GM21576 (cell line): ENCODE data around the gene SIKE1.
"Not testable (repeated sequence)": the region's sequence is repeated elsewhere in the genome, so short reads cannot be mapped to it uniquely, and the experiment has no call there.

ENCODE experiments used
- ATAC-seq: cut with Tn5 transposase; IDR thresholded peaks from one replicate; pipeline ENCODE4 v1.9.1; 2021; ENCODE audit warnings: mild to moderate bottlenecking, moderate library complexity; ENCODE audit not compliant: unreplicated experiment

The SIKE1 gene

DNA sequence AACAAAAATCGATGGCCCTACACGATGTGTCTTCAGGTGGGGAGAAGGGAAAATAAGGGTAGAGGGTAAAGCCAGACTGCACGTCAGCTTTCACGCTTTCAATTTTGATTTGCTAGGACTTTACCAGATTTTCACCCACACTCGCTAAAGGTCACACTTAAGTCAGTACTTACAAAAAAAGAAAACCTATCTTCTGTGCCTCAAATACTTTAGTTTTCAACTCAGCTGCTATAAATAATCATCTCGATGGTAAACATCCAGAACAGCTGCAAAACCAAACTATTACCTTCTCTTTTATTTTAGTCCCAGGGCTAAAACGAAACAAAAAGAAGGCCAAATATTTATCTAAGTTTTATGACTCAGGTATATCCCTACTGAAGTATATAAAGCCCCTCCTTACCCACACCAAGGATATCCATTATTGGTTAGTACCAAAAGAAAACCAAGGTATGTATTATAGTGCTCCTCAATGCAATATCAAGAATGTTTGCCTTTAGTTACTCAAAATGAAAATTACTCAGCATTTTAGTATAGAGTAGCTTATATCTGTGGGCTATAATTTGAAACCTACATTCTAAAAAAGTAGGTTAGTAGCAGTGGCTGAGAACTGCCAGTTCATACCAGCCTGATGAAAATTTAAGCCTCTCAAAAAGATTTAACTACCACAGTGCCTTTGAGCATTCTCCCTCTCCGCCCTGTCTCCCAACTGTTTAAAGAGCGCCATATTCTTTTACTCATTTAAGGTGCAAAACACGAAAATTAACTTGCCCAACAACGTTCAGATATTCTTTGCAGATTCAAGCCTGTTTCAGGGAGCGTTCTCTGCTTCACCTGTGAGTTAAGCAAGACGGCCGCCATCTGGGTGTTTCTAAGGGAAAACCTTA is 24.2 kb downstream of the SIKE1 start:
- ATAC-seq, result peak; percentile 45

DNA sequence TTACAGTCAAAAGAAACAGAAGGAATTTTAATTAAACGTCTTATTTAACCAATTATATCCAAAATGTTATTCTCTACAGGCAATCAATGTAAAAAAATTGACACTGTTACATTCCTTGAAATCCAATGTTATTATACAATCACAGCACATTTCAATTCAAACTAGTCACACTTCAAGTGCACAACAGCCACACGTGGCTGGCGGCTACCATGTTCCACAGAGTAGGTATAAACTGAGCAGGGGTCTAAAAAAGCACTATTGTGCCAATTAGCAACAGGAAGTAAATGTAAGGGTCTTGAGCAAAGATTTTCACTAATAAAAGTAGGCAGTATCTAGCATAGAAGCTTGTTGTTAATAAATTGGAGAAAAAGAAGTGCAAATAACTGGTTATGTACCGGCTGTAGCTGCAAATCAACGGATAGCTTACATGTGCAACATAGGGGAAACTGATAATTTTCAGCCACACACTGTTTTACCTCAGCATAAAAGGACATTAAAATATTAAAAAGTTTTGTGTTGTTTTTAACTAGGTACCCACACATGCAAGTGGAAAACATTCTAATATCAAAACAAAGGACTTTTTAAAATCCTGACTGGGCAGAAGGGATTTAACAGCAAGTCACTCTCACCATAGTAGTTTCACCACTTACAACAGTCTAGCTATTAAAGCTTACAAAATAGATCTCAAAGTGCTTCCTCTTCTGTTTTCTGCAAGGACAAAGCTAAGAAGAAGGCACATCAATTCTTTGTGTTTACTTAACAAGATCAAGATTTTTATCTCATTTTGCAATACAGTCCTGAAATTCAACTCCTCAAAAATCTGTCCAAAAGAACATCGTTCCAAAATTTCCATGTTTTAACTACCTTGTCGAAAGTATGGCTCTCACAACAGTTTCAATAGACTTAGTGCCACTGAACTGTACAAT is 25.2 kb downstream of the SIKE1 start:
- ATAC-seq, result no peak

DNA sequence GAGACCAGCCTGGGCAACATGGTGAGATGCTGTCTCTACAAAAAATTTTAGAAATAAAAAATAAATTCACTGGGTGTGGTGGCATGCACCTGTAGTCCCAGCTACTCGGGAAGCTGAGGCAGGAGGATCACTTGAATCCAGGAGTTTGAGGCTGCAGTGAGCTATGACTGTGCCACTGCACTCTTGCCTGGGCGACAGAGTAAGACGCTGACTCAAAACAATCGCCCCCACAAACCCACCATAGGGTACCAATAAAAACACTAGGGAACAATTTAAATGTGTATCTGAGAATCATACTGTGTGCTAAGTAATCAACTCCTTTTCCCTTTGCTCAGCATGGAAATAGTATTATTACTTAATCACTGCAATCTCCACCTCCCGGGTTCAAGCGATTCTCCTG is 26.8 kb downstream of the SIKE1 start:
- ATAC-seq, result not testable (repeated sequence)

DNA sequence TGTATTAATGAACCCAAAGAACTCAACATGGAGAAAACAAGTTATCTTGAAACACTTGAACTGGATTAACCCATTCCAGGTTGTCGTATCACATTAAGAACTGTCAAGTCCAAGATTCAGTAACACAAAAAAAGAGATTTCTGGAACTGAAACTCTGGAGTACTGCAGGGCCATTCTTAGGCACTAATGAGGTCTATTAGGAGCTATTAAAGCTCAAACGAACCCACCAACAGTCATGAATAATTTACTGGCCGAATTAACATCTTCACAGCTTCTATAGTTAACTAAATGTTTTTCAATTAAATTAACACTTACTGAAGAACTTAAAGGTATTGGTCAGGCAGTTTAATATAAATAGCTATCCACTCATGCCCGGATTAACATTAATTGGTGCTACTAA is 27.3 kb downstream of the SIKE1 start:
- no peak for ATAC-seq

DNA sequence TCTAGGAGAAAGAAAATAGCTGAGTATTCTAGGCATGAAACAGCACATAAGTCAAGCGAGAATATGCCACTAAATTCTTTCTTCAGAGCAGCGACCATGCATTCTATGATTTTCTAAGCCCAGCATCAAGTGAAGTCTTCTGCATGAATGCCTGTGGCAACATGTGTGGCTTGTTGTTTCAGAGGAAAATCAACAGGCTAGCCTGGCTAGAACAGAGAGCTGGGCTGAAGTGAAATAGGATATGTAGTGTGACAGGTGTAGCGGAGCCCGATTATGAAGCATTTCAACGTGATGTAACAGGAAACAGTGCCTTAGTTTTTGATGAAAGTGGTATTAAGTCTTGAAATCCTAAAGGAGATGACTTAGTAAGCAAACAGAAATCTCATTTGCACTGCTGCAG is 29.7 kb downstream of the SIKE1 start:
- no peak for ATAC-seq

DNA sequence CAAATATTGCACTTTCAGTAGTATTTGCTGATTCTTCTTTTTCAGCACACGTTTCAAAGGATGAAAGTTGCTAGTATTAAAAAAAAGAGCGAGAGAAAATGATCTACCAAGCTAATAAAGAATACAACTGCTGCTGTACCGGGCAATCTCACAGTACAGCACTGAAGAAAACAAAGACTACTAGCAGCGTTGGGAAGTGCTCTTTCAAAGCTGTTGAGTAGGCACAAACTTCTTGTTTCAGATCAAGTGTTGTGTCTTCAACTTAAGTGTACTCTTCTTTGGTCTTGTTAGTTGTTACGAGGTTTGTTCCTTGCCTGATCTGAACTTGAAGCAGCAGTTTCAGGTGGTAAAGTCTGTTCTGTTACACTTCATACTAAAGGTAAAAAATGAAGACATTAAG is 30.6 kb downstream of the SIKE1 start:
- ATAC-seq, result no peak

DNA sequence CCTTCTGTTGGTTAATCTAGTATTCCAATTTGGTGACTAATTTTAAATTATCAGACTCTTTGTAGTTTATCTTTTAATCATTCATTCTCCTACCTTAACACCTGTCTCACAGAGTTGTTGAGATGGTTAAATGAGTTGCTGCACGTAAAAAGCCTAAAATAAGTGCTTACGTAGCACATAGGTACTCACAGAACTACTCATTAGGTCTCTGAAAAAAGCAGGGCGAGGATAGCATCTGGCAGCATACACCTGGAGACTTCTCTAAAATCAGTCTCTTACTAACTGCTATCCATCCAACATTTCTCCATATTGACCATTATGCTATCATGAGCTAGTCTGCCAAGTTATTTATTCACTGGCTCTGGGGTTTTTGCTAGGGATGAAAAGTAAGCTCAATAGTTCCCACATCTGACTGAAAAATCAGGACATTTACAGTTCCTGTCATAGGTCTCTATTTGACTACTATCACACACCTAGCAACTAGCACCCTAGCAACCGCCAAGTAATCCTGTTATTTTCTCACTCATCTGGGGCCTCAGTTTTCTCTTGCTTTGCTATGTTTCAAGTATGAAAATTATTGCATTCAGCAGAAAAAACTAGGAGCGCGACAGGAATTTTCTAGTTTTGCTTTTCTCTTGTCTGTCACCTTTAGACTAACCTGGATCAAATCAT is 33.9 kb downstream of the SIKE1 start:
- no peak for ATAC-seq

DNA sequence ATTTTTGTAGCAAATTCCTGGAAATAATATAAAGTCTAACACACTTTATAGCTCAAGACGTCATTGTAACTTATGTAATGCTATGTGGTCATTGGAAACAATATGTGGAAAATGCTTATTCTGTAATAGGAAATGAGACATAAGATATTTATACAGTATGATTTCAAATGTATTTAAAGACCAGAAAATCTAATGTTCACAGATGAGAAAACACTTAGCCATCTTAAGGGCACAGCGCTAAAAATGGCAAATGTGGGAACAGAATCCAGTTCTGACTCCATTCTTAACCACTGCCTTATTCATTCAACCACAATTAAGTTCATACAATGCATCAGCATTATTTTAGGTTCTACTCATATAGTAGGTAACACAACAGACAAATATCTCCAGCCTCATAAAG is 35.2 kb downstream of the SIKE1 start:
- no peak for ATAC-seq

DNA sequence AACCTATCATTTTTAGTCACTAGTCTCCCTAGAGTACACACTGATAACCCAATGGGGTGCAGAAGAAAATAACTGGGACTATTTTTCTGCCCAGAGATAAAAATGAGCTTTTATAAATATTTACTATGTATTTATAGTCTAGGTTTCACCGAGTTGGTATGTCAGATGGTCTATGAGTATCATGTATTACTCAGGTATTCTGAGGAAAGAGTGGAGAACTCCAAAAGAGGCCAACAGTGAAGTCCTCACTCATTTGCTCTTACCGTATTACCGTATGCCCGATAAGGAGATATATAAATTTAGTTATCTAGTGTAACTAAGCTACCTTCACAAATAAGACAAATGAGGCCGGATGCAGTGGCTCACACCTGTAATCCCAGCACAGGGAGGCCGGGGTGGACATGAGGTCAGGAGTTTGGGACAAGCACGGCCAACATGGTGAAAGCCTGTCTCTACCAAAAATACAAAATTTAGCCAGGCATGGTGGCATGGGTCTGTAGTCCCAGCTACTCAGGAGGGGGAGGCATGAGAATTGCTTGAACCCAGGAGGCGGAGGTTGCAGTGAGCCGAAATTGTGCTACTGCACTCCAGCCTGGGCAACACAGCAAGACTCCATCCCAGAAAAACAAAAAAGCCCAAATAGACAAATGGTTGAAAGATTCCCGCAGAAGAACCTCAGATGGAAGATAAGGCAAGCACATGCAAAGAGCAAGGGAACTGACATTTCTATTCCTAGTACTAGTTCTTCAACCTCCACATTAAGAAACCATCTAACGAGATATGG is 38.3 kb downstream of the SIKE1 start:
- no peak for ATAC-seq

DNA sequence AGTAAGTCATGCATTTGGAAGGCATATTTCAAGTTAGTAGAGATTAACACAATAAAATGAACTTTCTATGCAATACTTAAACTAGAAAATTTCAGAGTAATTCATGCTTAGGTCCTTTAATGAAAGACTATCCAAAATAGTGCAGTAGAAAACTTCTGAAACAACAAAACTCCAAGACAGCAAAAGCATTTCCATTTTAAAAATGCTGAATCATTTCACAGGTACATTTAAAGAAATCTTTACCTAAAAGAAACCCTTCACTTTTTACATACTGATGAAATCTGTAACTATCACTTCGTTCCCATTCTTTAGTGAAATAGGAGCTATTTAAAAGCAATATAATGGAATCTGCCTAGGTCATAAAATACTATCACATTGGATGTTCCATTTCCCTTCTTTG is 40.2 kb downstream of the SIKE1 start:
- no peak for ATAC-seq

DNA sequence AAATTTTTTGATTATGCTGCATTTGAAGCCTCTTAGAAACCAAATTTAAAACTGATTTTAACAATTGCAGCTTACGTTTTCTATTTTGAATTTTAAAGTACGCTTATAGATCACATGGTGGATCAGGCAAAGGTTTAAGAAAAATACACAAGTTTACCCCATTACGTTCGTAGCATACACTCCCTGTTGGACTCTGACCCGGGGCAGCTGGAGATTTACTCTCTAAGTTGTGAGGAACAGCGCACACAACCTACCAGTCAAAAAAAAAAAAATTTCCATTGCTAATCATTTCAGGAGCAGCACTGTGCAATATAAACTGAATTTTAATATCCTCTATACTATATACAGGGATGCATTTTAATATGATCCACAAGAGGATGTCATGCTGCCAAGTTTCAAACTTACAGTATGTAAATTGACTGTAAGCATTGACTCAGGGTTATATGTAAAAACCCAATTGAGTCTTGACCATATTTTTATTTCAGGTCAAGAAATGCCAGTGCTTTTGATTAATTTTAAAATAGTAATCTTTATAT is 43.1 kb downstream of the SIKE1 start:
- no peak for ATAC-seq

DNA sequence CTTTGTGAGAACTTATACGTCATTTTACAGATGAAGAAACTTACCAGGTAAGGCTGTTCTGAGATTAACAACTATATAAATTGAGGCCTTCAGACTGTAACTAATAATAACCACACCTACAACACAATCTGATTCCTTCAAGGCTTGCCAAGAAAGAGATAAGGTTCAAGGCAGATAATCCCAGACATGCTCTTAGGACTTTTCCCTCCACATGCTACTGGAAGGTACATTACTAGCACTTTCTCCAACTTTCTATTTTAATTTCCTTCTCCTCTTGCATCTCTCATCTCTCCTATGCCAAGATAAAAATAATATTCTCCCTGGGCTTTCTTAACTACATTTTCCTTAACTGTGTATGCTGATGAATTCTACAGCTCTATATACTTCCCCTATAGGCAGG is 45.0 kb downstream of the SIKE1 start:
- ATAC-seq, result no peak

DNA sequence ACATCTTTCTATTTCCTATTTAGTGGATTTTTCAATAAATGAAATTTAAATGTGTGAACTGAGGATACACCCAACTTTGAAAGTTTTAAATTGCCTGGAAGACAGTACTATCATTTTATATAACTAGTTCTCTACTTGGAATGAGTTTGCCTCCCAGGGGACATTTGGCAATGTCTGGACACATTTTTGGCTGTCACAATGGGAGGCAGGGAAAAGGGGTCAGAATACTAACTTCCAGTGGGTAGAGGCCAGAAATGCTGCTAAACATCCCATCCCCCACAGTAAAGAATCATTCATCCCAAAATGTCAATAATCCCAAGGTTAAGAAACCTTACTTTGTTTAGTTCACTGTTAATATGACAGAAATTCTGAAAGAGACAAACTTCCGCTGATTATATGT is 50.7 kb downstream of the SIKE1 start:
- ATAC-seq, result no peak

DNA sequence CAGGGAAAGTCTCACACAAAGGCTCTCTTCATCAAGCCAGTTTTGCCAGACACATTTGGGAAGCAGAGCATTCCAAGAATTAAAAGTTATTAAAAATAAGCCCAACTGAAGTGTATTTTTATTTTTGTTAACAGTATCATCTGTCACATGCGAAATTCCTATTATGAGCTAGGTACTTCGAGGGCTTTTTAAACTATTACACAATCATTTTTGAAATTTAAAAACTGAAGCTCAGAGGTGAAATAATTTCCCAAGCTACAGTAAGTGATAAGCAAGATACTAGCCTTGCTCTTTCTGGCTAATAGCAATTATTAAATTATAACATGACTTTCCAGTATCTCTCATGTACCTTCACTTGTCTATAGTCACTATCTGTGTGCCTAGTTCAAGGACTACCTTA is 51.9 kb downstream of the SIKE1 start:
- ATAC-seq, result no peak

DNA sequence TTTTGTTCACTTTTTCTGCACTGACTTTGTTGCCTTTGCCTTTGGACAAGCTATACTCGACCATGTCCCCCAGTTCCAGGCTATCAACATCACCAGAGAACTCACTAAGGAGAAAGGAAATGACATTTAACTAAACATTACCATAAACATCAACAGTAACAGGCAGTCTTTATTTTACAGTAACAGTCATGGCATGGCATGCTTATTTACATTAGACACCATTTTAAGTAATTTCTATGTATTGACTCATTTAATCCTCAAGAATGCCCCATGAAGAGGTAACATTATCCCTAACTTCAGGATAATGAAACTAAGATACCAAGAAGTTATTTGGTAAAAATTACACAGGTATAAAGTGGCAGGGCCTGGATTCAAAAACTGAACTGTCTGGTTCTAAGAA is 55.3 kb downstream of the SIKE1 start:
- ATAC-seq, result no peak

DNA sequence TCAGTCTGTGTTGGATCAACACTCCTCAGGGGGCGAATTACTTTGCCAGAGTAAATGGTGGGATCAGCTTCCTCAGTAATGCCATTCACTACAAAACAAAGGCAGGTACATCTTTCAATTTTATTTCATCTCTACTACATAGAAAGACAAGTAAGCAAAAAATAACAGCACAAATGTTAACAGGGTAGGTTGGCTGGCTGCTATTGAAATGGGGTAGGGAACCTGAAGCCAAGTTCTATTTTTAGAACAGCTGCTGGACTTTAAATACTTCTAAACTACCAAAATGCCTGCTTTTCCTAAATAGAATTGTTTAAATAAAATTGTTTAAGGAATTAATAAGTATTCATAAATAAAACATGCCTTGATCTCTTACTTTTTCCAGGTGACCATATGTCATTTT is 56.6 kb downstream of the SIKE1 start:
- ATAC-seq, result no peak

DNA sequence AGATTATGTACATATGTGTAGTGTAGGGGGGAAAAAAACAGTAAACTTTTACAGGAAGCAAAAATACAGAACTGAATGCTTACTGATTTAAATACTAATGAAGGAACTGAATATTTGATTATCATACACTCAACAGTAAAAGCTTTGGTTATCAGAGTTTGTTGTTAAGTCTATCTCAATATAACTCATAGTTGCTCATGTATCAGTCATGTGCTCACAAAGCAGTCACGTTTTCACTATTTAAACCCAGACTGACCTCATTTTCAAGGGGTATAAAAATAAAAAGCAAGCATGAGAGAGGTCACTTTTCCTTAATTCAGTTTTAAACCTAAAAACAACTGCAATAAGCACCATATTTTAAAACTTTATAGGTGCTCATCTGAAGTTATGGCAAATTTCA is 57.0 kb downstream of the SIKE1 start:
- ATAC-seq, result no peak

DNA sequence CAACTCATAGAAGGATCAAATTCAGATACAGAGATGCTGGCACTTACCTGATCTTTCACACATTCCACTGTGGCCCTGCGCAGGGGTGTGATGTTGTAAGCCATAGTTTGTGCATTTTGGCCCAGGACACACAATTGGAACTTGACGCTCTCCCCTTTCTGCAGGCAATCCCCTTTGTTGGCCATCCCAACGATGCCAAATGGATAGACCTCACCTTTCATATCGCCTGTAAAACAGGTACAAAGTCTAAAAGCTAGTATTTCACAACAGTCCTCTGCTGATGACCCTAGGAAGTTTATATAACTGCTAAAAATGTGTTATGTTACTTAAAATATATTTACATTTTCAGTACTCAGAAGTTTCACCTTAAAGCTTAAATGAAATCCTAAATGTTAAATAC is 60.0 kb downstream of the SIKE1 start:
- ATAC-seq, result no peak
